Measurements from ENCODE around the gene ANKRD23. TPM values are rescaled to one million over a fixed set of nuclear protein-coding genes. Genes with fewer than 3 reads are reported as not detected.

ANKRD23 gene
- polyA plus RNA-seq, 1 of the 3 experiments (the other 2 are of a cell fraction), result 3.1 TPM

DNA sequence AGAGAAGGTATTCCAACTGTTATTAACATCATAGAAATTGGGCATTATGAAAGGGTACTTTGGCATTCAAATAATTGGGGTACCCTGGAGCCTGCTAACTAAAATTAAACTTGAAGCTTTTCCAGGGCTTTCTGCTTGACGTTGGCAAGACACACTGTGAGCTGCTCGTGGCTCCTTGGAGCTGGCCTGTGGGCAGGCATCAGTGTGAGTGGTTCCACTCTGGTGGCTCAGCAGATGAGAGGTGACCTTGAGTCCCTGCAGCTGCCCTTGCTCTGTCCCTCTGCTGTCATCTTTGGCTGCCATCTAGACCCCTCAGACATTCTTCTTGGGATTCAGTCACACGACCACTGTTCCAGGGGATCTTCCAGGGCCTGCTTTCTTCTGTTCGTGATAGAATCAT is 21.0 kb downstream of the ANKRD23 start (continued):
- TF ChIP-seq MXI1 (IDR thresholded peaks at IDR 0.05; ENCODE audit: low read depth, low read length) (no peak), POLR2AphosphoS5 (IDR thresholded peaks at IDR 0.05; ENCODE audit: low read depth, low read length) (no peak), NFIC (IDR thresholded peaks at IDR 0.05; ENCODE audit: borderline replicate concordance) (no peak), TCF12 (IDR thresholded peaks at IDR 0.05) (no peak), RFX5 (IDR thresholded peaks at IDR 0.05; ENCODE audit: low read length) (no peak), SMC3 (IDR thresholded peaks at IDR 0.05; ENCODE audit: low read depth, low read length) (no peak), FOSL2 (IDR thresholded peaks at IDR 0.05; ENCODE audit: borderline replicate concordance, low read depth) (no peak)
- TF ChIP-seq, protein P1, sequence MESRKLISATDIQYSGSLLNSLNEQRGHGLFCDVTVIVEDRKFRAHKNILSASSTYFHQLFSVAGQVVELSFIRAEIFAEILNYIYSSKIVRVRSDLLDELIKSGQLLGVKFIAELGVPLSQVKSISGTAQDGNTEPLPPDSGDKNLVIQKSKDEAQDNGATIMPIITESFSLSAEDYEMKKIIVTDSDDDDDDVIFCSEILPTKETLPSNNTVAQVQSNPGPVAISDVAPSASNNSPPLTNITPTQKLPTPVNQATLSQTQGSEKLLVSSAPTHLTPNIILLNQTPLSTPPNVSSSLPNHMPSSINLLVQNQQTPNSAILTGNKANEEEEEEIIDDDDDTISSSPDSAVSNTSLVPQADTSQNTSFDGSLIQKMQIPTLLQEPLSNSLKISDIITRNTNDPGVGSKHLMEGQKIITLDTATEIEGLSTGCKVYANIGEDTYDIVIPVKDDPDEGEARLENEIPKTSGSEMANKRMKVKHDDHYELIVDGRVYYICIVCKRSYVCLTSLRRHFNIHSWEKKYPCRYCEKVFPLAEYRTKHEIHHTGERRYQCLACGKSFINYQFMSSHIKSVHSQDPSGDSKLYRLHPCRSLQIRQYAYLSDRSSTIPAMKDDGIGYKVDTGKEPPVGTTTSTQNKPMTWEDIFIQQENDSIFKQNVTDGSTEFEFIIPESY (IDR thresholded peaks at IDR 0.05; ENCODE audit: borderline replicate concordance, low read depth), result no peak

DNA sequence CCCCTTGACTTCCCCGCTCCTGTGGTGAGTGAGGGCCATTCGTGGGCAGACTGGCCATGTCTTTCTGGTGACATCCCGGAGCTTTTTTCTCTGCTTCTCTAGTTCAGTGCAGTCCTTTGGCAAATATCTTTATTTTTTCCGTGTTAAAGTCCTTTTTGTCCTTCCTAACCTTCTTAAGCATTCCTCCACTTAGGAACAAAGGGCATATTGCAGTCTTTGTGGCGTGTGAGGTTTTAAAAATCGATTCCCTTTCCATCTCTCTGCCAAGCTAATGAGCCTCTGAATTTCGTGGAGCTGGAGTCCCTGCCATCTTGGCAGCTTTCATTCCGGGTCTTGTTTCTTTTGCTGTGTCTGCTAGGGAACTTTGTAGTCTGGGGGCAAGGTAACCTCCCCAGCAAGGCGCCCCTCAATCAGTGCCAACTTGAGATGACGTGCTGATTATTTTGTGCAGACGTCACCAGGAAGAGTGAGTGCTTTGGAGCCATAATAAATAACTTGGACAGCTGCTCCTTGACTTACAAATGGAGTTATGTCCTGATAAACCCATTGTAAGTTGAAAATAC is 22.6 kb downstream of the ANKRD23 start:
- no peak for DNase-seq
- ChIA-PET CTCF (interaction anchor here (1.3 to 5.6 kb wide), 3 partner anchors 21 to 132 kb away, joined by 3 to 35 read pairs (median 13); partner anchors contain the start of gene ANKRD39), POLR2A (no interaction called here)
- Histone ChIP-seq H3K4me3 (ENCODE audit: low read depth in 2 of 2, low read length in 1 of 2) (no peak overlapping the region), H3K4me2 (no peak overlapping the region), H3K4me1 (ENCODE audit: control insufficient read depth in 1 of 2, insufficient read depth in 2 of 2, low read depth in 1 of 2, low read length in 1 of 2) (peaks cover 5 to 47% of the 10 kb centered on the region in 2 experiments; a peak in 2 of 4 replicates), H4K20me1 (ENCODE audit: insufficient read depth) (peaks cover 31% of the 10 kb centered on the region), H3K36me3 (replicated peaks in 1 of 2; ENCODE audit: control insufficient read depth in 1 of 2, insufficient read depth in 2 of 2, low read length in 1 of 2) (peaks cover 0 to 4% of the 10 kb centered on the region in 2 experiments), H3K27ac (ENCODE audit: low read depth in 2 of 2, low read length in 1 of 2) (no peak overlapping the region), H3K9me3 (no peaks in the 10 kb centered on the region), H3K79me2 (ENCODE audit: insufficient read depth) (peaks cover 7% of the 10 kb centered on the region; the same call in 1 of the 2 replicates), H3K9ac (no peak overlapping the region), H3K9me2 (no peaks in the 10 kb centered on the region), H3K27me3 (ENCODE audit: insufficient read depth) (no peaks in the 10 kb centered on the region), H3F3A (replicated peaks; ENCODE audit: insufficient read depth) (peaks cover 7% of the 10 kb centered on the region), H2AFZ (ENCODE audit: low read depth) (no peak overlapping the region)
- 94% methylated on average over 10 of the region's 11 CpGs for WGBS (ENCODE audit: low lambda C conversion rate)
- TF ChIP-seq SIN3A (IDR thresholded peaks at IDR 0.05; ENCODE audit: borderline replicate concordance, low read depth, low read length) (no peak), MEF2A (IDR thresholded peaks at IDR 0.05; ENCODE audit: borderline replicate concordance, low read depth) (no peak), RFX5 (IDR thresholded peaks at IDR 0.05; ENCODE audit: low read length) (no peak), RAD21 (IDR thresholded peaks at IDR 0.05; ENCODE audit: low read length) (no peak), GABPA (IDR thresholded peaks at IDR 0.05; ENCODE audit: low read depth) (no peak), FOXJ3 (CRISPR knock-in tag; IDR thresholded peaks at IDR 0.05) (no peak), EP300 (IDR thresholded peaks at IDR 0.05; ENCODE audit: borderline replicate concordance in 1 of 2, low read depth in 1 of 2, low read length in 1 of 2) (no peak), YY1 (IDR thresholded peaks at IDR 0.05; ENCODE audit: low read depth) (no peak), REST (IDR thresholded peaks at IDR 0.05; ENCODE audit: low read depth, low read length) (no peak), RCOR1 (IDR thresholded peaks at IDR 0.05; ENCODE audit: low read length) (no peak), POLR2AphosphoS5 (IDR thresholded peaks at IDR 0.05; ENCODE audit: low read depth, low read length) (no peak), USF1 (IDR thresholded peaks at IDR 0.05; ENCODE audit: borderline replicate concordance, low read depth) (no peak), FOXM1 (IDR thresholded peaks at IDR 0.05; ENCODE audit: low read depth) (no peak), TCF12 (IDR thresholded peaks at IDR 0.05) (no peak)
- TF ChIP-seq, protein P1 (IDR thresholded peaks at IDR 0.05; ENCODE audit: borderline replicate concordance, low read depth), result no peak
- TF ChIP-seq, protein P2, sequence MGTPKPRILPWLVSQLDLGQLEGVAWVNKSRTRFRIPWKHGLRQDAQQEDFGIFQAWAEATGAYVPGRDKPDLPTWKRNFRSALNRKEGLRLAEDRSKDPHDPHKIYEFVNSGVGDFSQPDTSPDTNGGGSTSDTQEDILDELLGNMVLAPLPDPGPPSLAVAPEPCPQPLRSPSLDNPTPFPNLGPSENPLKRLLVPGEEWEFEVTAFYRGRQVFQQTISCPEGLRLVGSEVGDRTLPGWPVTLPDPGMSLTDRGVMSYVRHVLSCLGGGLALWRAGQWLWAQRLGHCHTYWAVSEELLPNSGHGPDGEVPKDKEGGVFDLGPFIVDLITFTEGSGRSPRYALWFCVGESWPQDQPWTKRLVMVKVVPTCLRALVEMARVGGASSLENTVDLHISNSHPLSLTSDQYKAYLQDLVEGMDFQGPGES (IDR thresholded peaks at IDR 0.05; ENCODE audit: low read depth, low read length), result no peak
